WTC11 (cell line): ENCODE measurements around the gene PDIA3.
"Not testable (repeated sequence)": the region's sequence is repeated elsewhere in the genome, so short reads cannot be mapped to it uniquely, and the experiment has no call there.

ENCODE experiments used
- CDX4 ChIP-seq: fragments of 250-450 bp; sonication (Bioruptor Pico); IDR thresholded peaks from 2 replicates; pipeline ENCODE4 v1.9.0; 2021; ENCODE audit warnings: moderate library complexity, mild to moderate bottlenecking, inconsistent platforms, borderline replicate concordance
- CREB1 ChIP-seq: sonication (generic); formaldehyde crosslinking; IDR thresholded peaks from 2 replicates; pipeline ENCODE4 v1.8.0; 2023; ENCODE audit warnings: mild to moderate bottlenecking, missing genetic modification reagents
- CTCF ChIP-seq: fragments of 200-600 bp; IDR thresholded peaks from 2 replicates; pipeline ENCODE4 v1.8.0; 2022; ENCODE audit warnings: antibody characterized with exemption
- HMGXB4 ChIP-seq: sonication (generic); formaldehyde crosslinking; IDR thresholded peaks from 2 replicates; pipeline ENCODE4 v1.8.1; 2023; ENCODE audit warnings: mild to moderate bottlenecking, moderate library complexity, missing genetic modification reagents
- NR1H2 ChIP-seq: sonication (generic); formaldehyde crosslinking; IDR thresholded peaks from 2 replicates; pipeline ENCODE4 v1.9.0; 2021; ENCODE audit warnings: mild to moderate bottlenecking, moderate library complexity, missing genetic modification reagents
- PREB ChIP-seq: sonication (generic); formaldehyde crosslinking; IDR thresholded peaks from 2 replicates; pipeline ENCODE4 v1.8.1; 2022; ENCODE audit warnings: mild to moderate bottlenecking, missing genetic modification reagents, moderate library complexity, borderline replicate concordance
- RELA ChIP-seq: sonication (generic); formaldehyde crosslinking; IDR thresholded peaks from 2 replicates; pipeline ENCODE4 v1.8.1; 2022; ENCODE audit warnings: missing genetic modification reagents, mild to moderate bottlenecking, borderline replicate concordance
- SMAD4 ChIP-seq: sonication (generic); formaldehyde crosslinking; IDR thresholded peaks from 2 replicates; pipeline ENCODE4 v1.8.0; 2022; ENCODE audit warnings: mild to moderate bottlenecking, missing genetic modification reagents
- SP1 ChIP-seq: sonication (generic); formaldehyde crosslinking; conservative IDR thresholded peaks from 2 replicates; pipeline ENCODE4 v1.8.1; 2022; ENCODE audit warnings: missing genetic modification reagents
- TCF7 ChIP-seq: sonication (generic); formaldehyde crosslinking; IDR thresholded peaks from 2 replicates; pipeline ENCODE4 v1.8.0; 2022; ENCODE audit warnings: mild to moderate bottlenecking, low read depth, missing genetic modification reagents, moderate library complexity
- TEAD4 ChIP-seq: sonication (generic); formaldehyde crosslinking; IDR thresholded peaks from 2 replicates; pipeline ENCODE4 v1.8.0; 2022; ENCODE audit warnings: mild to moderate bottlenecking, missing genetic modification reagents
- USF1 ChIP-seq: sonication (generic); formaldehyde crosslinking; IDR thresholded peaks from 2 replicates; pipeline ENCODE4 v1.8.0; 2022; ENCODE audit warnings: mild to moderate bottlenecking, missing genetic modification reagents

GRCh38 chr15:43726306-43726705 is 19.9 kb upstream of the PDIA3 start:
- TF ChIP-seq CTCF; TEAD4 (CRISPR knock-in tag); CDX4 (CRISPR knock-in tag); SMAD4 (CRISPR knock-in tag); CREB1; SP1 (CRISPR knock-in tag); TCF7 (CRISPR knock-in tag); HMGXB4; USF1 (CRISPR knock-in tag); NR1H2; RELA (CRISPR knock-in tag); PREB: not testable (repeated sequence)
